Fibroblast of the conjunctiva (primary cell): Measurements from ENCODE around the gene HSPA12A.

Source experiments
- DNase-seq: peaks from one replicate; pipeline ENCODE4 v3.0.0-alpha.2; 2010; ENCODE audit warnings: low read depth

The HSPA12A gene, protein sequence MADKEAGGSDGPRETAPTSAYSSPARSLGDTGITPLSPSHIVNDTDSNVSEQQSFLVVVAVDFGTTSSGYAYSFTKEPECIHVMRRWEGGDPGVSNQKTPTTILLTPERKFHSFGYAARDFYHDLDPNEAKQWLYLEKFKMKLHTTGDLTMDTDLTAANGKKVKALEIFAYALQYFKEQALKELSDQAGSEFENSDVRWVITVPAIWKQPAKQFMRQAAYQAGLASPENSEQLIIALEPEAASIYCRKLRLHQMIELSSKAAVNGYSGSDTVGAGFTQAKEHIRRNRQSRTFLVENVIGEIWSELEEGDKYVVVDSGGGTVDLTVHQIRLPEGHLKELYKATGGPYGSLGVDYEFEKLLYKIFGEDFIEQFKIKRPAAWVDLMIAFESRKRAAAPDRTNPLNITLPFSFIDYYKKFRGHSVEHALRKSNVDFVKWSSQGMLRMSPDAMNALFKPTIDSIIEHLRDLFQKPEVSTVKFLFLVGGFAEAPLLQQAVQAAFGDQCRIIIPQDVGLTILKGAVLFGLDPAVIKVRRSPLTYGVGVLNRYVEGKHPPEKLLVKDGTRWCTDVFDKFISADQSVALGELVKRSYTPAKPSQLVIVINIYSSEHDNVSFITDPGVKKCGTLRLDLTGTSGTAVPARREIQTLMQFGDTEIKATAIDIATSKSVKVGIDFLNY

GRCh38 chr10:116742367-116743265 is at the start of gene HSPA12A:
TSS of gene HSPA12A (minus strand) at chr10:116742566. CDS start at chr10:116742469, 97 bp downstream.
- peak; percentile 45 for DNase-seq

DNA sequence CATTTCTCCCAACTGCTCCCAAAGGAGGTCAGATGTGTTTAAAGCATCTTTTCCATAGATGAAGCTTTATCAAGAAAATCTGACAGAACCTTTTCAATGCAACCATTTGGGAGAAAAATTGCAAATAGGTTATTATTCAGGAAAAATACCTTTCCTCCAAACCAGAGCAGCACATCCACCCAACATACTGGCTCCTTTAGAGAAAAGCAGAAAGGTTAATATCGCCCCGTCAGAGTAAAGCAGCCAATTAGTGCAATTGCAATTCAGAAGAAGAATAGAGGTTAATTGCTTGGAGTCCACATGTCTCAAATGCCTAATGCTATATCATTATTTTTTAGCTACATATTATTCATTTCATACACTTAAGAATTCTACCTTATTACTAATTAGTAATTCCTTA is 48.9 kb upstream of the HSPA12A start:
- no peak for DNase-seq

DNA sequence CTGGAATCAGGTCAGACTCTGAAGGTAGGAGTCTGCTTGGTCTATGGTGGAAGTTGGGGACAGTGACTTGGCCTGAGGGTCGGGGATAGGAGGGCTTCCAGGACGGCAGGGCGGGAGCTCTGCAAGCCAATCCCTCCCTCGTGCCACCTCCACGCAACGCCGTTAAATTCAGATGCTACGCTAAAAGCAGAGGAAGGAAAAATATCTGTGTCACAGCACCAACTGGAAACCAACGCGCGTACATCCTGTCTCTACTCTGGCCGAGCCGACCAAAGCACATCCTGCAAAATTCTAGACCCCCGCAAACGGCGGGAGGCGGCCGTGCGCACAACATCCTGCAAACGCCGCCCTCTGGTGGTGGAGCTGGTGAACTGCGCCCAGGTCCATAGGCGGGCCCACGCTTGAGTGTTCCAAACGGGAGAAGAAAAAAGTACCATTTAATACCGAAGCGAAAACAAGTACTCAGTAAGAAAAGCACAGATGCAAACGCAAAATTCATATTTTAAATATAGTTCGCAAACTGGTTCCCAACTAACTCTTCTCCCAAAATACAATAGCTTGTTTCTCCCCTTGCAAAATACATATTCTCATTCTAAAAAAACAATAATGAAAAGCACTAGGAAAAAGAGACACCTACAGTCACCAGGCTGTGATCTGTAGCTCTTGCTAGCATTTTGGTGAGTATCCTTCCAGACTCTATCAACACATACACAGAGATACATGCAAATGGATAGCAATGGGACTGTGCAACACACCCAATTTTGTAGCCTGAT is 45.7 kb upstream of the HSPA12A start:
- DNase-seq, result peak; percentile 30

DNA sequence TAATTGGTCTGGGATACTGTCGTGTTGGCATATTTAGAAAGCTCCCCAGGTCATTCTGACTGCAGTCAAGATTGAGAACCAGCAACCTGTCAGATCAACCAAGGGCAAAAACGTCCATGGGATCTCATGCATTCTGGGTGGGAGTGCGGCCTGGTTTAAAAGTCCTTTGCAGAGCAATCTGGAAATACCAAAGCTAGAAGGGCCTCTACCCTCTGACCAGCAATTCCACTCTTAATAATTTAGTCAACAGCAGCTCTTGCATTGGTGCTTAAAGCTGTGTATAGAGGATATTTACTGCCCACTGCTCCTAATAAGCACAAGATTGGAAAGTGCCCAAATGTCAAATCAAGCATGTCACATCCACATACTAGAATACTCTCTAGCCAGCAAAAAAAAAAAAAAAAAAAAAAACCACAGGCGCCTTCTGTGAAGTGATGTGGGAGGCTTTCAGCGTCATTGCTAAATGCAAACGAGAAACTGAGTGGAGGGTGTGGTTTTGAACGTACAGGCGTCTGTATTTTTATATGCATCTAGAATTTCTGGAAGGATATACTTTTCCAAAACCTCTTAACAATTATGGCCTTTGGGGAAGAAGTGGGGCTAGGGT is 44.8 kb upstream of the HSPA12A start:
- no peak for DNase-seq

DNA sequence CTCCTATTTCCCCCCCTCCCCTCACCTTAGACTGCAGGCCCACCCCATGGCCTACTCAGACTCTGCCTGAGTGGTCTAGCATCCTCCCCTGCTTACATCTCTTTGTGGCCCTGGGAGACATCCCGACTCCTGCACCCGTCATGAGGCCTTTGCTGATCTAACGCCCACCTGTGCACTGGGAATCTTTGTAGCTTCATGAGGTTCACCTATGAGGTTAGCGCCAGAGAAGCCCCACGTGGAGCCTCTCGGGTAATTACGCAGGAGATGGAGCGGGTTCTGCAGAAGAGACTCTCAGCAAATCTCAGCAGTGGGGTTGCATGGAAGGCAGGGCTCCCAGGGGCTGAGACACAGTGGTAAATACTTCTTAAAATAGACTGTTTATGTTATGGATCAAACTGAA is 43.5 kb upstream of the HSPA12A start:
- DNase-seq, result no peak

- no peak for DNase-seq
These were observed 42.9 kb upstream of the HSPA12A start for GRCh38 chr10:116785282-116785681.

DNA sequence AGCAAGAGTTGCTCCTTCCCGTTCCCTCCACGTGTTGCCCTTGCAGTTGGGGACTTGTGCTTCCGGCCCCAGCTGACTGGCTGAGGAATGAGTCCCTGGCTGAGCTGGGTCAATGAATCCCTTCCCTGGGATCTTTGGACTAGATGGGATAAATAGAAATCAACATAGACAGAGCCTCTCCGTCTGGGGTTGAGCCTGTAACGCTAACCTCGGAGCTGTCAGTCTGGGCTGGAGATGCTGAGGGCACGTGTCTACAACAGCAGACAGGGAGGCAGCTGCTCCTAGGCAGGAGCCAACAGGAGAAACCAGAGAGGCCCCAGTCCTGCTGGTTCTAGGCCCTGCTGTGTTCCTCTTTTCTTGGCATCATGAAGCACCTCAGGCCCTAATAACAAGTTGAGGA is 42.3 kb upstream of the HSPA12A start:
- no peak for DNase-seq

DNA sequence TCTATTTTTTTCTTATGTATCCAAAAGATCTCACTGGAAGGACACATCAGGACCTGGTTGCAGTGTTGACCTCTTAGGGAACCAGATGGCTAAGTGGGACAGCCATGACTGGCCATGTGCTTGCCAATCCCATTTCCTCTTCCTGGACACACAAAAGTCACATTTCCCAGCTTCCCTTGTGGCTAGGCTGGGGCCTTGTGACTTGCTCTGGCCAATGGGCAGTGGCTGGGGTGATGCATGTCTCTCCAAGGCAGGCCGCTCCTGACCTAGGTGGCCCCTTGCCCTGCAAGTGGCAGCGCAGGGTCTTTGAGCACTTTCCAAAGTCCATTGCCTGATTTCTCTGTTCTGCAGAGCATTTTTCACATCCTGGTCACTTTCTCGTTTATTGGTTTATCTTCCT is 41.7 kb upstream of the HSPA12A start:
- DNase-seq, result no peak

DNA sequence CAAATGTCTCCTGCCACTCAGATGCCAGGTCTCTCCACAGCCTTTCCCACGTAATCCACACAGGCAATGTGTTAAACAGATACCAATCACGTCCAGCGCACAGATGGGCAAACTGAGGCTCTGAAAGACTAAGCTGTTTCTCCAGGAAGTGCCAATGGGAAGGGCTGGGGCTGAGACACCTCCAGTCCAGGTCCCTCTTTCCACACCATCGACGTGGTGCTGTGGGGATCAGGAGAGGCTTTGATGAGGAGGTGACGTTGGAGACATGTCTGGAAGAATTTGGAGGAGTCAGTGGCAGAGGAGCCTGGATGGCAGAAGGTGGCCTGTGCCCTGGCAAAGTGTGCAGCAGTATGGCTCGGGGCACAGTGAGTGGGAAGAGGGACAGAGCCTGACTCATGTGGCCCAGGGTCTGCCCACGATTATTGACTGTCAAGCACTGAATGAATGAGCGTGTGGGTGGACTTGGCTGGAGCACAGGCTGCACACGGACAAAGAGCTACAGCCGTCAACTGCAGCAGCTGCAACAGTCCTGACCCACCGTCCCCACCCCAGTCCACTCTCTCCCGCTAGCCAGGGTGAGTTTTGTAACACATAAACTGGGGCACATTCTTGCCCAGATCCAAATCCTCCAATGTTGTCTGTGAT is 40.8 kb upstream of the HSPA12A start:
- no peak for DNase-seq

GRCh38 chr10:116781370-116781884 is 39.1 kb upstream of the HSPA12A start:
- DNase-seq, result no peak

DNA sequence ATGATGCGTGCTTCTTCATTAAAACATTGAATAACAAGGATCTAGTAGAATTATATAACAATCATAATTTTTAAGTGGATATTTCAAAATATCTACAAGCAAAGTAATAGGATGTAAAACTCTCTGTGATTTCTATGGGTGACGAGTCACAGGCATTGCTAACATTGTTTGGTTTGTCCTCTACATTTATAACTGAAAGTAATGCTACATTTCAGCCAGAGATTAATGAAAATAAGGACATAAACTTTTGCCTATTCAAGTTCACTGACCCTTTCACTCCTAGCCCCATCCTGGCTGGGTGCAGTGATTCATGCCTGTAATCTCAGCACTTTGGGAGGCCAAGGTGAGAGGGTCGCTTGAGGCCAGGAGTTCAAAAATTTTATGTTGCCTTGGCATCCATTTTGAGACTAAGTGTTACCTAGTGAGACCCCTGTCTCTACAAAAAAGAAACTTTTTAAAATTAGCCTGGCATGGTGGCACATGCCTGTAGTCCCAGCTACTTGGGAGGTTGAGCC is 38.4 kb upstream of the HSPA12A start:
- DNase-seq, result no peak

- no peak for DNase-seq
These were observed 36.8 kb upstream of the HSPA12A start for GRCh38 chr10:116779076-116779687.

GRCh38 chr10:116777006-116777405 is 34.6 kb upstream of the HSPA12A start:
- no peak for DNase-seq

GRCh38 chr10:116775488-116776400 is 33.4 kb upstream of the HSPA12A start:
- no peak for DNase-seq

GRCh38 chr10:116774728-116775151 is 32.4 kb upstream of the HSPA12A start:
- DNase-seq, result no peak

DNA sequence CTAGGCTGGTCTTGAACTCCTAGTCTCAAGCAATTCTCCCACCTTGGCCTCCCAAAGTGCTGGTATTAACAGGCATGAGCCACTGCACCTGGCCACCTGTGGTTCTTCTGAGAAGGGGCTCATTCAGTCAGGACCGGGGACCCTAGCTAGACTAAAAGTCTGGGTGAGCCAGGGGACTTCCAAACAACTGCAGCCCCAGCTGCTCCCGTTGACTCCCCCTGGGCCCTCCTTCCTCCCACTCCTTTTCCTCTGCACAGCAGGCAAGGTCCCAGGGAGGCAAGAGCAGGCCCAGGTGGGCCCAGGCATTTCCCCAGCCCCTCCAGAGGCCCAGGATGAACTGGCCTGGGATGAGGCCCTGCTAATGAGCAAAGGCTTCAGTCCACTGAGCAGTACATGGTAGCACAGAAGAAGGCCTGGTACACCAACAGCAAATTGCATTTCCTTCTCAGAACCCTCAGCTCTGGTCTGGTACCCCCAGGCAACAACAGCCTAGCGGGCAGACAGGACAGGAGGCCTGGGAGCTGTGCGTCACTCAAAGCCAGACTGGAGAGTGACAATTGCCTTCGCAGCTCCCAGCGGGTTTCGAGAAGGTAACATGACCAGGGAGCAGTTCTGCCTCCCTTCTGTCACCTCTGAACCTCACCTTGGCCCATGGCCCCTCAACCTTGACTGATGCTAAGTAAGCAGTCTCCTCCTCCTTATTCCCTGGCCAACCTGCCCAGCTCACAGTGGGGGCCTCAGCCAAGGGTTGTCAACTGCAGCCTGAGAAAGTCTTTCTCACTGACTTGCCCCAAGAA is 30.7 kb upstream of the HSPA12A start:
- no peak for DNase-seq

DNA sequence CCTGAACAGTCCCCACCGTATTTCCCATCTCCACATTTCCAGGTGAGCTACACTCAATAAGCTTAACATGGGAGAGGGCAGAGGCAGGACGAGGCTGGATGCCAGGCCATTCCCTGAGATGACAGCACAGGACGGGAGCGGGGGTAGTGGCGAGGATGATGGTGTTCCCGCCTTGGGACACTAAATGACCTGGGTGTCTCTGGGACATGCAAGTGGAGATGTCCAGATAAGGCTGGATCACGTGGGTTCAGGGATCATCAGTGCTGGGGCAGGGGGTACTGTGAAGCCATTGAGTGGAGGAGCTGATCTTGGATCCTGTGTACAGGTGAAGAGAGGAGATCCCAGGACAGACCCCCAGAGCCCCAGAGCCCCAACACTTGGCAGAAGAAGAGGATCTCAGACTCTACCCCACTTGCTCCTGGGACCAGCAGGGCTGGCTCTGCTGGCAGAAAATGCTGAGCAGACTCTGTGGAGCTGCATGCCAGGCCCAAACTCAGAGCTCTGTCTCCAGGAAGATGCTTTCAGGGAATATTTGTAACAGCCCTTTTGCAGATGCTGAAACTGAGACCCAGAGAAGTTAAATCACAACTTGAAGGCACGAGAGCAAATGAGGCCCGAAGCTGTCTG is 29.7 kb upstream of the HSPA12A start:
- DNase-seq, result no peak
